IPS-18a (cell line): Measurements from ENCODE around the gene NOXA1.

Experiments
- H3K27ac ChIP-seq: one replicate; pipeline ENCODE4 v1.5.1; 2013; ENCODE audit warnings: low read length
- H3K27me3 ChIP-seq: one replicate; pipeline ENCODE4 v1.6.1; 2013; ENCODE audit warnings: mild to moderate bottlenecking, low read length; ENCODE audit not compliant: control insufficient read depth, insufficient read depth
- H3K36me3 ChIP-seq: one replicate; pipeline ENCODE4 v1.6.1; 2013; ENCODE audit warnings: low read depth, low read length; ENCODE audit not compliant: control insufficient read depth
- H3K4me1 ChIP-seq: one replicate; pipeline ENCODE4 v1.6.1; 2013; ENCODE audit warnings: low read depth, low read length; ENCODE audit not compliant: control insufficient read depth
- H3K4me3 ChIP-seq: one replicate; pipeline ENCODE4 v1.5.1; 2013; ENCODE audit warnings: low read length
- H3K9ac ChIP-seq: one replicate; pipeline ENCODE4 v1.6.1; 2013; ENCODE audit warnings: mild to moderate bottlenecking, low read length, moderate library complexity
- H3K9me3 ChIP-seq: one replicate; pipeline ENCODE4 v1.6.1; 2013; ENCODE audit warnings: low read depth, low read length; ENCODE audit not compliant: control insufficient read depth

Gene NOXA1

DNA sequence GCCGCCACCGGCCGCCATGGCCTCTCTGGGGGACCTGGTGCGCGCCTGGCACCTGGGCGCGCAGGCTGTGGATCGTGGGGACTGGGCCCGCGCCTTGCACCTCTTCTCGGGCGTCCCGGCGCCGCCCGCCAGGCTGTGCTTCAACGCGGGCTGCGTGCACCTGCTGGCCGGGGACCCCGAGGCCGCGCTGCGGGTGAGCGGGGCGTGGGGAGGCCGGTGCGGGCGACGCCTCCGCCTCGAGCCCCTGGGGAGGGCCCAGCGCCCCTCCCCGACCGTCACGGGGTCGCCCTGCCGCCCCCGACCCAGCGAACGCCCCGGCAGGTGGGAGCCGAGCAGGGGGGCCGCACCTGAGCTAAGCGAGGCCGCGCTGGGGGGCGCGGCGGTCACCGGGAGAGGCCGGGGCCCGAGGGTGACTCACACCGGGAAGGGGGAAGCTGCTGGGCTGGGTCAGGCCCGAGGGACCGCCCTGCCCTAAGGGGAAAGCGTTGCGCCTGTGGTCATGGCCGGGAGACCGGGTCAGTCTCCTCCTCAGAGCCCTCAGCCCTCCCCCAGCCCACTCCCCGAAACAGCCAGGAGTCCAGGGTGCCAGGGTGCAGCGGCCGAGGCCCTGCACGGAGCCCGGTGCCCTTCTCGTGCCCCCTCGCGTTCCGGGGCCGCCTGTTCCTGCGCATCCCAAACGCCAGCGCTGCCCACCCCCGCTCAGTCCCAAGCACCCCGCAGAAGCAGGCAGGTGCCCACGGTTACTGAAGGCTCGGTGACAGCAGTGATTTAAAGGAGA lies 510 bp downstream of the NOXA1 start:
- Histone ChIP-seq H3K27ac (no peak overlapping the region), H3K9ac (no peak overlapping the region), H3K36me3 (no peaks in the 10 kb centered on the region), H3K4me1 (no peaks in the 10 kb centered on the region), H3K9me3 (no peaks in the 10 kb centered on the region), H3K4me3 (peak overlapping the region; percentile 21), H3K27me3 (peaks cover 13% of the 10 kb centered on the region)

GRCh38 chr9:137426018-137426681 lies 3.0 kb downstream of the NOXA1 start:
- no peaks in the 10 kb centered on the region for H3K9me3 ChIP-seq
- peaks cover 13% of the 10 kb centered on the region for H3K27me3 ChIP-seq
- no peaks in the 10 kb centered on the region for H3K4me1 ChIP-seq
- H3K4me3 ChIP-seq: no peak overlapping the region
- H3K9ac ChIP-seq: no peak overlapping the region
- H3K36me3 ChIP-seq: no peaks in the 10 kb centered on the region
- no peak overlapping the region for H3K27ac ChIP-seq

GRCh38 chr9:137427454-137428310 lies 4.5 kb downstream of the NOXA1 start:
- Histone ChIP-seq H3K9me3 (no peaks in the 10 kb centered on the region), H3K9ac (no peak overlapping the region), H3K4me3 (no peak overlapping the region), H3K36me3 (no peaks in the 10 kb centered on the region), H3K27me3 (peaks cover 13% of the 10 kb centered on the region), H3K27ac (no peak overlapping the region), H3K4me1 (no peaks in the 10 kb centered on the region)

DNA sequence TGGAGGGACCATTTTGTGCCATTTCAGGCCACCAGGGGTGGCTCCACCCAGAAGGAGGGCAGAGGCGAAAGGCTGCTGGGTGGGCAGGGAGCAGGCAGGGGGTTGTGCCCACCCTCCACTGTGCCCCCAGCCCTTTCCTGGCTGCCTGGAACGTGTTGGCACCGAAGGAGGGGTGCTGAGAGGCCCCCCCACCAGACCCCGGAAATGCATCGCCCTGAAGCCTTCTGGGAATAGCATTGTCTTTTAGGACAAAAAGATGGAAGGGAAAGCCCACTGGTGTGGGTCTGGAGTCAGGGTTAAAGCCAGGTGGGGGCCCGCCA lies 5.1 kb downstream of the NOXA1 start:
- Histone ChIP-seq H3K9ac (no peak overlapping the region), H3K36me3 (no peaks in the 10 kb centered on the region), H3K4me1 (no peaks in the 10 kb centered on the region), H3K9me3 (no peaks in the 10 kb centered on the region), H3K4me3 (no peak overlapping the region), H3K27me3 (peaks cover 13% of the 10 kb centered on the region), H3K27ac (no peak overlapping the region)

DNA sequence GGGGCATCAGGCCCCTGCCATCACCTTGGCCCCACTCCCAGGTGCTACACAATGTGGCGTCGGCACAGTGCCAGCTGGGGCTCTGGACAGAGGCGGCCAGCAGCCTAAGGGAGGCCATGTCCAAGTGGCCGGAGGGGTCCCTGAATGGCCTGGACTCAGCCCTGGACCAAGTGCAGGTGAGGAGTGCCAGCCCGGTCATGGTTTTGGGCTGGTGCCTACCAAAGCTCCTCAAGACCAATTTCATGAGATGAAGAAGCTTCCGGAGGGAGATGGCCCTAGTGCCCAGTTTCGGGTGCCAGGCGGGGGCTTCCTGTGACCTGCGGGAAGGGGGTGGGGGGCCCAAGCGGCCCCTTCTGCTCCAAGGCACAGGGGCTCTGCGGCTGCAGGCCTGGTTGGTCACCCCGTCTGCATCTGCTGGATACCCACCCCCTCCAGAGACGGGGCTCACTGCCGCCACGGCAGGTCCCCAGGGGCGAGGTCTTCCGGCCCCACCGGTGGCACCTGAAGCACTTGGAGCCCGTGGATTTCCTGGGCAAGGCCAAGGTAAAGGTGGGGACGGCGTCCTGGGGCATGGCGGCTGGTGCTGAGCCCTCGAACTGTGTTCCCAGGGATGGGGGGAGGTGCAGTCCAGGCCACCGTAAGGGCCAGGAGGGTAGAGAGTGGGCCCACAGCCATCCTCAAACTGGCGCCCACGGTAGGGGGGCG lies 5.8 kb downstream of the NOXA1 start:
- Histone ChIP-seq H3K27ac (no peak overlapping the region), H3K27me3 (peaks cover 6% of the 10 kb centered on the region), H3K9ac (no peak overlapping the region), H3K4me1 (no peaks in the 10 kb centered on the region), H3K36me3 (no peaks in the 10 kb centered on the region), H3K9me3 (no peaks in the 10 kb centered on the region), H3K4me3 (no peak overlapping the region)

- Histone ChIP-seq H3K4me1 (no peaks in the 10 kb centered on the region), H3K4me3 (no peak overlapping the region), H3K27ac (no peak overlapping the region), H3K27me3 (peaks cover under 1% of the 10 kb centered on the region), H3K9ac (no peak overlapping the region), H3K9me3 (no peaks in the 10 kb centered on the region), H3K36me3 (no peaks in the 10 kb centered on the region)
These were observed 6.3 kb downstream of the NOXA1 start for GRCh38 chr9:137429546-137429890.

GRCh38 chr9:137429974-137430722 lies 7.0 kb downstream of the NOXA1 start:
- no peak overlapping the region for H3K27ac ChIP-seq
- no peaks in the 10 kb centered on the region for H3K4me1 ChIP-seq
- H3K4me3 ChIP-seq: no peak overlapping the region
- no peaks in the 10 kb centered on the region for H3K9me3 ChIP-seq
- no peaks in the 10 kb centered on the region for H3K27me3 ChIP-seq
- no peaks in the 10 kb centered on the region for H3K36me3 ChIP-seq
- H3K9ac ChIP-seq: no peak overlapping the region

GRCh38 chr9:137430723-137431415 lies 7.7 kb downstream of the NOXA1 start:
- Histone ChIP-seq H3K9ac (no peak overlapping the region), H3K9me3 (no peaks in the 10 kb centered on the region), H3K4me1 (no peaks in the 10 kb centered on the region), H3K27ac (no peak overlapping the region), H3K27me3 (no peaks in the 10 kb centered on the region), H3K36me3 (no peaks in the 10 kb centered on the region), H3K4me3 (no peak overlapping the region)

- Histone ChIP-seq H3K27ac (no peak overlapping the region), H3K9me3 (no peaks in the 10 kb centered on the region), H3K9ac (no peak overlapping the region), H3K36me3 (no peaks in the 10 kb centered on the region), H3K27me3 (no peaks in the 10 kb centered on the region), H3K4me3 (no peak overlapping the region), H3K4me1 (no peaks in the 10 kb centered on the region)
These were observed 8.3 kb downstream of the NOXA1 start for GRCh38 chr9:137431416-137431931.

DNA sequence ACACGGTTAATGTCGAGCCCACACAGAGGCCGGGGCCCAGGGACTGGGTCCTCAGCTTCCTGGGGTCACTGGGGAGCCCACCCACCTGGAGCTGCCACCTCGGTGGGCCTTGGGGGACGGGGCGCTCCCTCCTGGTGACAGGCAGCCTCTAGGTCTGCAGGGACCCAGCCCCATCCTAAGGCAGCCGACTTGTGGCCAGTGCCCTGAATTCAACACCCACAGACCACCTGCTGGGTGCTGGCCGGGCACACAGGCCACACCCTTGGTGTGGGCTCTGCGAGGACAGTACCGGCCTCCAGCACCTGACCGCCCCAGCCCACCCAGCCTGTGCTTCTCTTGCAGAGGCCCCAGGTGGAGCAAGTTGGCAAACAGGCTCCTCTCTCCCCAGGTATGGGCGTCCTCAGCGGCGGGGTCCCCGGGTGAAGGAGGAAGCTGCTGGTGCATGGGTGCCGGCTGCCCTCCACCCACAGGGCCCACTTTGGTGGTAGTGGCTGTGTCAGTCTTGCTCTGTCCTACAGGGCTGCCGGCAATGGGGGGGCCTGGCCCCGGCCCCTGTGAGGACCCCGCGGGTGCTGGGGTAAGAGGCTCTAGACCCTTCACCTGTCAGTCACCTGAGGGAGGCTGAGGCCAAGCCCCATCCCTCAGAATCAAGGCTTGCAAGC lies 9.6 kb downstream of the NOXA1 start:
- Histone ChIP-seq H3K4me1 (no peaks in the 10 kb centered on the region), H3K9ac (no peak overlapping the region), H3K27ac (no peak overlapping the region), H3K9me3 (no peaks in the 10 kb centered on the region), H3K27me3 (no peaks in the 10 kb centered on the region), H3K4me3 (no peak overlapping the region), H3K36me3 (no peaks in the 10 kb centered on the region)
